ENCODE data around the gene ADSS2.

DNA sequence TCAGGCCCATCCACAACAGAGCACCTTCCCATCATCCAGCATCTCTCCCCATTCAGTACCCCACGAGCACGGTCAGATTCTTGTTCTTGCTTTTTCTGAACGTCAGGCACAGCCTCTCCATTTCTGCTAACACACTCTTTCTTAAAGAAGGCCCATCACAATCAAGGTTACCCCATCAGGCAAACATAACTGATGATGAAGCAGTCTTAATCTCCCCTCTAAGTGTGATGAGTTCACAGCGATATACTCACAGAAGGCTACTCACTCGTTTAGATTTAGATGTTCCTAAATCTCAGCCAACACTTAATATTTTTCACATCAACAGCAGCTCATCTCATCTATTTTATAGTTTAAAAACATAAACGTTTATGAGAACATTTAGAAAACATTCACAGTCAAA is 75.6 kb downstream of the ADSS2 start:
- TF ChIP-seq, protein P1, sequence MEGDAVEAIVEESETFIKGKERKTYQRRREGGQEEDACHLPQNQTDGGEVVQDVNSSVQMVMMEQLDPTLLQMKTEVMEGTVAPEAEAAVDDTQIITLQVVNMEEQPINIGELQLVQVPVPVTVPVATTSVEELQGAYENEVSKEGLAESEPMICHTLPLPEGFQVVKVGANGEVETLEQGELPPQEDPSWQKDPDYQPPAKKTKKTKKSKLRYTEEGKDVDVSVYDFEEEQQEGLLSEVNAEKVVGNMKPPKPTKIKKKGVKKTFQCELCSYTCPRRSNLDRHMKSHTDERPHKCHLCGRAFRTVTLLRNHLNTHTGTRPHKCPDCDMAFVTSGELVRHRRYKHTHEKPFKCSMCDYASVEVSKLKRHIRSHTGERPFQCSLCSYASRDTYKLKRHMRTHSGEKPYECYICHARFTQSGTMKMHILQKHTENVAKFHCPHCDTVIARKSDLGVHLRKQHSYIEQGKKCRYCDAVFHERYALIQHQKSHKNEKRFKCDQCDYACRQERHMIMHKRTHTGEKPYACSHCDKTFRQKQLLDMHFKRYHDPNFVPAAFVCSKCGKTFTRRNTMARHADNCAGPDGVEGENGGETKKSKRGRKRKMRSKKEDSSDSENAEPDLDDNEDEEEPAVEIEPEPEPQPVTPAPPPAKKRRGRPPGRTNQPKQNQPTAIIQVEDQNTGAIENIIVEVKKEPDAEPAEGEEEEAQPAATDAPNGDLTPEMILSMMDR (IDR thresholded peaks at IDR 0.05) = no peak
- TF ChIP-seq POLR2A (IDR thresholded peaks at IDR 0.05) = no peak
